GM21576 (cell line): ENCODE data around the gene DDIT3.
"Not testable (repeated sequence)": the region's sequence is repeated elsewhere in the genome, so short reads cannot be mapped to it uniquely, and the experiment has no call there.

Experiments
- ATAC-seq: cut with Tn5 transposase; IDR thresholded peaks from one replicate; pipeline ENCODE4 v1.9.1; 2021; ENCODE audit warnings: mild to moderate bottlenecking, moderate library complexity; ENCODE audit not compliant: unreplicated experiment

Gene DDIT3

GRCh38 chr12:57520053-57520818, at the start of gene DDIT3:
DDIT3 (minus strand) TSS chr12:57520514; CDS start chr12:57517406, 3,108 bp downstream.
- peak; percentile 62 for ATAC-seq

- no peak for ATAC-seq
Measured at GRCh38 chr12:57569858-57570257, 49.5 kb upstream of the DDIT3 start.

DNA sequence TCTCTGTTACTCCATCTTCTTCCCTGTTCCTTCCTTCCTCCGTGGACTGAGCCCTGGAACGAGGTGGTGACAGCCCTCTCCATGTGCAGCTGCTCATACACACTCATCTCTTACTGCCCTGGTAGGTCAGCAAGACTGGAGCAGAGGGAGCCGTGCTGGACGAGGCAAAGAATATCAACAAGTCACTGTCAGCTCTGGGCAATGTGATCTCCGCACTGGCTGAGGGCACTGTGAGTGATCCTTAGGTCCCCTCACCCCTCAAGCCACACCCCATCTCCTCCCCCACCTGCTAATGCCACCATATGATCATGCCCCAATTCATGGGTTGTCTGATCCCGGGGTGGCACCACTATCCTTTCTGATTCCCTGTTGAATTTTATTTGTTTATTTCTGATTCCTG, 48.5 kb upstream of the DDIT3 start:
- ATAC-seq = no peak

GRCh38 chr12:57564178-57564740, 43.9 kb upstream of the DDIT3 start:
- no peak for ATAC-seq

DNA sequence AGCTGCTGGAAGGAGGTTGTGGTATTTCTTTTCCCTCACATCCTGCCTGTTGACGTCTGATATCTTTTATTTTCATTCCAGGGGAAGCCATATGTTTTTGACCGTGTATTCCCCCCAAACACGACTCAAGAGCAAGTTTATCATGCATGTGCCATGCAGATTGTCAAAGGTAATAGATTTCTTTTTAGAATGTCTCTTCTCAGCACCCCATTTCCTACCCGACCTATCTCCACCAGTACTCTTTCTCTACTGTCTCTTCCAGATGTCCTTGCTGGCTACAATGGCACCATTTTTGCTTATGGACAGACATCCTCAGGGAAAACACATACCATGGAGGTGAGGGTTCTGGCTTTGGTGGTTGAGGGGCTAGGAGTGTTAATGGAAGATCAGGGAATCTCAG, 43.0 kb upstream of the DDIT3 start:
- ATAC-seq = no peak

- not testable (repeated sequence) for ATAC-seq
Measured at GRCh38 chr12:57561117-57561516, 40.8 kb upstream of the DDIT3 start.

DNA sequence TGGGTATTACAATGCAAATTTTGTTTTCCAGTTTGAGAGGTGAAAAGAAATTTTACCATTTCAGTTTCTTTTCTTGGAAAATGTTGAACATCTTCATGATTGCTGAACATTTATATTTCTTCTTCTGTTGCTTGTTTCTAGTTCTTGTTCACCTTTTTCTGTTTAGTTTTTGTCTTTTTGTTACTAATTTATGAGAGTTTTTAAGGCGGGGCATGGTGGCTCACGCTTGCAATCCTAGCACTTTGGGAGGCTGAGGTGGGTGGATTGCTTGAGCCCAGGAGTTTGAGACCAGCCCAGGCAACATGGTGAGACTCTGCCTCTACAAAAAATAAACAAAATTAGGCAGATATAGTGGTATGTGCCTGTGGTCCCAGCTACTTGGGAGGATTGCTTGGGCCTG, 40.2 kb upstream of the DDIT3 start:
- ATAC-seq = no peak

DNA sequence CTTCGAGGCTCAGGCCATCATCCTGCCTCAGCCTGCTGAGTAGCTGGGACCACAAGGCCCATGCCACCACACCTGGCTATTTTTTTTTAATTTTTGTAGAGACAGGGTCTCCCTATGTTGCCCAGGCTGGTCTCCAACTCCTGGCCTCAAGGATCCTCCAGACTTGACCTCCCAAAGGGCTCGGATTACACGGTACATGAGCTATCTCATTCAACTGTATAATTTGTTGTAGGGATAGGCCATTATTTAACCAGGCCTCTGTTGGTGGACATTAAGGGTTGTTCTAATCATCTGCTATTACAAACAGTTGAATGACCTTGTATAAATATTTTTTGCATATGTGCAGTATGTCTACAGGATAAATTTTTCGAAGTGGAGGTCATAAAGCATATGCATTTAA, 38.5 kb upstream of the DDIT3 start:
- no peak for ATAC-seq

GRCh38 chr12:57554897-57555296, 34.6 kb upstream of the DDIT3 start:
- no peak for ATAC-seq

- no peak for ATAC-seq
Measured at GRCh38 chr12:57554453-57554852, 34.1 kb upstream of the DDIT3 start.

DNA sequence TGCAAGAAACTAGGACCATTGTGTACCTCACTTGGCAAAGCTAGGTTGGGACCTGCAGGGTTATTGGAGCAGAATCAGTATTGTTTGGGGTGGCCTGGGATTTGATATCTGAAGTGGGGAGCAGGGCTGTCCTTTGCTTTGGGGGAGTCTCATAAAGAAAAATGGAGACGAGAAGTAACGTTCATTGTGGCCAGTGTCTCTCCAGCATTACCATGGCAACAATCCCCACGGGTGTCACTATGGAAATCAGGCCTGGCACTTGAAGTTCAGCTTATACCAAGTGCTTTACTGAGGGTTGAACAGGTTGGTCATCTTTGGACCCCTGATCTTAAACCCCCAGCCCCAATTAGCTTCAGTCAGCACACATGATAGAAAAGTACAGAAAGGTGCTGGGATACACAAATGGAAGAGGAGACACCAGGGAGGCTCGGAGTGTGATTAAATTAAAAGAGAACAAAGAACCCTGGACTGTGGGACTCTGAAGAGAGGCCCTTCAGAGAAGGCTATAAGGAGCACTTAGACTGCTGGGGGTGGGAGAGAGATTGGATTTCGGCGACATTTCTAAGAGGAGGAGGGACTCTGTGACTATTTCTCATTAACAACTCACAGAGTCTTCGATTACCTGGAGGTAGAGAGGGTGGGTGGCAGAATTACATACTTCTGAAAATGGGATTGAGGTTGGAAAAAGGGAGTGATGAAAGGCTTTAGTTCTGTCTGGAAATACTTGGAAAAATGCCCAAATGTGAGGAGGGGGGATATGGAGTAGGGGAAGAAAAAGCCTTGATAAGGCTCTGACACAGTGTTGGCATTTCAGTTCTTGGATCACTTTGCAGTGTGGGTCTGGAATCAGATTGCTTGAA, 33.3 kb upstream of the DDIT3 start:
- no peak for ATAC-seq

GRCh38 chr12:57552835-57553313, 32.6 kb upstream of the DDIT3 start:
- ATAC-seq = no peak

GRCh38 chr12:57552306-57552651, 32.0 kb upstream of the DDIT3 start:
- ATAC-seq = no peak

DNA sequence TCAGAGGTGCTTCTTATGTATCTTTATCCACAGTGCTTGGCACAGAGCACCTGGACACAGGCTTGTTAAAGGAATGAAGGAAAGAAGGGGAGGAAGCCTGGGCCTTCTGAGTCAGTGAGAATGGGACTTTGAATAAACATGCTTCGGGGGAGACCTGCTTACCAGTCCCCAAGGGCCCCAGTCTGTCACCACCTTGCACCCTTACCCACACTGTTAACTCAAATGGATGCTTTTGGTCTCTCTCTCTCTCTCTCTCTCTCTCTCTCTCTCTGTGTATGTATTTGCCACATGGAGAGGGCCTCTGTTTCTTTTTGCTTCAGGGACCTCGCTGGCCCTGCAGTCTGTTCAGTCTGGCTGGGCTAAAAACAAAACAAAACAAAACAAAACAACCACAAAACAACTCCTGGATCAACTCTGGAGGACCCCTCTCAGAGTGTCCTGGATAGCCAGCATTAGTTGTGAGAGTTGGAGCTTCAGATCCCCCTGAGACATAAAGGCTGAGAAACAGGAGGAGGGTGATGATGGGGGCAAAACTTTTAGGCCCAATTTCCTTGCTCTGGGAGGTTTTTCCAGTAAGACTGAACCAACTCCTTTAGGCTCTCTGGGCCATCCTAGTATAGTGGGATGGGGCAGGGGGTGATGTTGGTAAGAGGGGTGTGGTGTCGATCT, 31.5 kb upstream of the DDIT3 start:
- no peak for ATAC-seq

- ATAC-seq = no peak
Measured at GRCh38 chr12:57550641-57551549, 30.6 kb upstream of the DDIT3 start.

- no peak for ATAC-seq
Measured at GRCh38 chr12:57549909-57550640, 29.8 kb upstream of the DDIT3 start, which contains the start of gene KIF5A. KIF5A (plus strand) TSS chr12:57550044; CDS start chr12:57550272, 228 bp downstream.

DNA sequence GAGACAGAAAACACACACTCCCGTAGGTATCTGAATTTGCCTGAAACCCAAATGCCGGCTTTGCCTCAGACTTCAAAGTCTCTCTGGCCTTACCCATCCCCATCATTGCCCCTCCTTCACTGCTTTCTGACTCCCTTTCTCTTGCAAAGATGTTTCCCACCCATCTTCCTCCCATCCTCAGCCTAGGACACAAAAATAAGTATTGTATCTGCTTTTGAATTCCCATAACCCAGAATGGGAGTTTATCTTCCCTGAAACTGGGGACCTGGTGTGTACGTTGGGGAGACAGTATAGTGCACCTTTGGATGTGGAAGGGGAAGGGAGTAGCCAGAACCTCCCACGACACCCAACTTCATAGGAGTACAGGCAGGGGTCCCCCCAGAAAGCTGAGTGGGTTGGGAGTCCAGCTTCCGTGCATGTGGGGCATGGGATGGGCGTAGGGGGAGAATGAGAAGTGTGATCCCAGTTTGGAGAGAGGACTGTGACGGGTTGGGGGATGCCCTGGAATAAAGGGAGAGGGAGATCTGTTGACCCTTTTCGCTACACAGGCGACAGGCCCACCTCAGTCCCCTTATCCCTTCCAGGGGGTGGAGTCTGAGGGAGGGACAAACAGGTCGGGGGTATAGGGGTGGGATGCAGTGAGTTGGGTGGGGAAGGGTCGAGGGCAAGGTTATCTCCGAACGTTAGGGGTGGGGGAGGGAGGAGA, 29.0 kb upstream of the DDIT3 start:
- ATAC-seq = no peak

- no peak for ATAC-seq
Measured at GRCh38 chr12:57548488-57548887, 28.2 kb upstream of the DDIT3 start.

DNA sequence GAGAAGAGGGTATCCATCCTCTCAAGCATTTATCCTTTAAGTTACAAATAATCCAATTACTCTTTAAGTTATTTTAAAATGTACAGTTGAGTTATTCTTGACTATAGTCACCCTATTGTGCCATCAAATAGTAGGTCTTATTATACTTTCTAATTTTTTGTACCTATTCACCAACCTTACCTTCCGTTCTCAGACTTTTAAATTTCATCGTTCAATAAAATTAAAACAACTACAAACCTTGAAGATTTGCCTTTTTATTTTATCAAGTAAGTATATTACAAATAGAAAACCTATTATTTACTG, 27.6 kb upstream of the DDIT3 start:
- ATAC-seq = no peak
